ENCODE results near the gene CACNG5. TPM values are rescaled to one million over a fixed set of nuclear protein-coding genes. Genes with fewer than 3 reads are reported as not detected.

Gene CACNG5
- total RNA-seq, 4 donors from 2014 or later, result not detected

GRCh38 chr17:66929591-66929990 is 94.7 kb downstream of the CACNG5 start:
- DNase-seq, result no peak
- Histone ChIP-seq H3K4me1 (no peaks in the 10 kb centered on the region), H3K27ac (no peak overlapping the region), H3K36me3 (no peaks in the 10 kb centered on the region), H3K4me3 (no peak overlapping the region), H3K27me3 (peaks cover 0 to 32% (median 0%) of the 10 kb centered on the region in 4 donors), H3K9me3 (no peaks in the 10 kb centered on the region)
- WGBS, 2 donors, result no CpG with 5 or more reads among the region's 1 CpG
- TF ChIP-seq POLR2A (IDR thresholded peaks at IDR 0.05) (no peak), CTCF (IDR thresholded peaks at IDR 0.05) (no peak)
- intact Hi-C loops (cut with DNase I), result no loop called here

GRCh38 chr17:66930933-66931332 is 96.0 kb downstream of the CACNG5 start:
- H3K36me3 ChIP-seq, result no peaks in the 10 kb centered on the region
- H3K4me1 ChIP-seq, result no peaks in the 10 kb centered on the region
- H3K9me3 ChIP-seq, result no peaks in the 10 kb centered on the region
- 64 to 71% methylated on average over 2 to 3 of the region's 3 CpGs for WGBS, 2 donors
- TF ChIP-seq POLR2A (IDR thresholded peaks at IDR 0.05) (no peak), CTCF (IDR thresholded peaks at IDR 0.05) (no peak)
- intact Hi-C loops (cut with DNase I), result no loop called here
- peaks cover 0 to 30% (median 0%) of the 10 kb centered on the region in 4 donors for H3K27me3 ChIP-seq
- DNase-seq, result no peak
- H3K27ac ChIP-seq, result no peak overlapping the region
- H3K4me3 ChIP-seq, result no peak overlapping the region

GRCh38 chr17:66932311-66932710 is 97.4 kb downstream of the CACNG5 start:
- H3K4me1 ChIP-seq, result no peaks in the 10 kb centered on the region
- no peaks in the 10 kb centered on the region for H3K9me3 ChIP-seq
- intact Hi-C loops (cut with DNase I), result no loop called here
- no peak for DNase-seq
- no peak overlapping the region for H3K27ac ChIP-seq
- H3K36me3 ChIP-seq, result no peaks in the 10 kb centered on the region
- peaks cover 0 to 25% (median 0%) of the 10 kb centered on the region in 4 donors for H3K27me3 ChIP-seq
- 56 to 61% methylated on average over 2 of the region's 2 CpGs for WGBS, 2 donors
- no peak for TF ChIP-seq POLR2A (IDR thresholded peaks at IDR 0.05)
- TF ChIP-seq CTCF (IDR thresholded peaks at IDR 0.05), result no peak
- no peak overlapping the region for H3K4me3 ChIP-seq

- WGBS, 2 donors, result 52 to 60% methylated on average over 1 to 2 of the region's 2 CpGs
- H3K27ac ChIP-seq, result no peak overlapping the region
- intact Hi-C loops (cut with DNase I), result no loop called here
- peaks cover 0 to 34% (median 0%) of the 10 kb centered on the region in 4 donors for H3K27me3 ChIP-seq
- no peaks in the 10 kb centered on the region for H3K9me3 ChIP-seq
- no peaks in the 10 kb centered on the region for H3K36me3 ChIP-seq
- H3K4me1 ChIP-seq, result no peaks in the 10 kb centered on the region
- TF ChIP-seq POLR2A (IDR thresholded peaks at IDR 0.05) (no peak), CTCF (IDR thresholded peaks at IDR 0.05) (no peak)
- no peak overlapping the region for H3K4me3 ChIP-seq
- no peak for DNase-seq
Measured at GRCh38 chr17:66934040-66934439, 99.1 kb downstream of the CACNG5 start.

Small RNA genes lying within 50 kb of the gene (small RNA-seq; reads per million reads assigned to genes)
- gene MIR634, result 0 reads per million in 4 donors
- gene RNA5SP446, result 0 reads per million in 4 donors

Other genes with a start within 250 kb of the CACNG5 start
- gene CACNG4, start 129.6 kb downstream of the CACNG5 start, total RNA-seq, result under 1 TPM in 3 of 4 donors, not detected in 1; 0.08 to 0.38 (median 0.31) TPM
- gene CACNG1, start 209.4 kb downstream of the CACNG5 start, total RNA-seq, result not detected